HCT116 (cell line): Measurements from ENCODE around the gene TEAD3. TPM values are rescaled to one million over a fixed set of nuclear protein-coding genes. Genes with fewer than 3 reads are reported as not detected.

Experiments used
- ATAC-seq: fragments of 200-7000 bp; cut with Tn5 transposase; 2 replicates; pipeline ENCODE4 v1.9.1; 2020; ENCODE audit warnings: mild to moderate bottlenecking, moderate library complexity
- BruUV-seq: library from RNA; stranded (reverse); fragments of 400-500 nt; replicated peaks from 2 replicates; lab custom pipeline; 2021; lab: Mats Ljungman, UMichigan
- CTCF ChIA-PET: fragments of 300-600 bp; sonication (Branson Sonifier 250); formaldehyde crosslinking; loops from one replicate; lab custom pipeline; 2021; ENCODE audit warnings: antibody characterized with exemption; lab: Charles Lee
- POLR2A ChIA-PET: fragments of 300-600, 350-600 bp; sonication (Branson Sonifier 250); formaldehyde crosslinking; loops from one replicate; lab custom pipeline; 2021; ENCODE audit warnings: antibody characterized with exemption; lab: Charles Lee
- RAD21 ChIA-PET, 2 experiments: fragments of 300-600 bp; sonication (Branson Sonifier 250); formaldehyde crosslinking; loops; one replicate each; lab custom pipeline; 2023; ENCODE audit warnings: low total read pairs in 2 of 2; ENCODE audit not compliant: uncharacterized antibody in 2 of 2, unreplicated experiment in 2 of 2, low non-redundant PET in 1 of 2; lab: Charles Lee
- DNase-seq: peaks from one replicate; pipeline ENCODE4 v3.0.0-alpha.2; 2010; ENCODE audit warnings: low read depth, low spot score
- H2AFZ ChIP-seq: fragments of 200-600 bp; shearing (Covaris generic), sonication (generic); 2 replicates; pipeline ENCODE4 v1.6.1; 2017; ENCODE audit warnings: low read depth, mixed run types, mixed read lengths, antibody characterized with exemption, low read length; ENCODE audit not compliant: poor library complexity, severe bottlenecking
- H3K27ac ChIP-seq: 2 replicates; pipeline ENCODE4 v1.5.1; 2012; ENCODE audit warnings: low read depth, low read length
- H3K27me3 ChIP-seq: fragments of 200-600 bp; sonication (generic); 2 replicates; pipeline ENCODE4 v1.6.1; 2016; ENCODE audit warnings: mixed run types, low read length, mixed read lengths; ENCODE audit not compliant: insufficient read depth
- H3K36me3 ChIP-seq, 2 experiments: fragments of 200-500 bp in 1 of 2; fragments of 200-600 bp in 1 of 2; sonication (Bioruptor generic) in 1 of 2; sonication (generic) in 1 of 2; 2 replicates each; pipeline versions ENCODE4 v1.5.1 to v1.6.1; 2014 to 2016; ENCODE audit warnings: low read length in 2 of 2, inconsistent platforms in 1 of 2, mixed read lengths in 1 of 2, mixed run types in 1 of 2; ENCODE audit not compliant: insufficient read depth in 2 of 2, control insufficient read depth in 1 of 2
- H3K4me1 ChIP-seq, 2 experiments: fragments of 200-600 bp in 1 of 2; sonication (generic) in 1 of 2; 2 replicates each; pipeline versions ENCODE4 v1.5.1 to v1.6.1; 2012 to 2017; ENCODE audit warnings: low read length in 2 of 2, inconsistent platforms in 1 of 2, mild to moderate bottlenecking in 1 of 2, mixed read lengths in 1 of 2, mixed run types in 1 of 2, moderate library complexity in 1 of 2; ENCODE audit not compliant: insufficient read depth in 2 of 2, control insufficient read depth in 1 of 2
- H3K4me2 ChIP-seq: fragments of 200-600 bp; sonication (generic); 2 replicates; pipeline ENCODE4 v1.6.1; 2017; ENCODE audit warnings: mixed run types, low read length, mixed read lengths
- H3K4me3 ChIP-seq, 2 experiments: fragments of 200-600 bp in 1 of 2; sonication (generic) in 1 of 2; replicated peaks in 1 of 2; 2 replicates each; pipeline ENCODE4 v1.5.1; 2011 to 2016; ENCODE audit warnings: low read length in 2 of 2, control low read depth in 1 of 2, low read depth in 1 of 2, mild to moderate bottlenecking in 1 of 2, mixed read lengths in 1 of 2, mixed run types in 1 of 2
- H3K79me2 ChIP-seq: fragments of 200-600 bp; sonication (generic); 2 replicates; pipeline ENCODE4 v1.6.1; 2017; ENCODE audit warnings: mild to moderate bottlenecking, mixed run types, low read length, moderate library complexity, mixed read lengths; ENCODE audit not compliant: insufficient read depth
- H3K9ac ChIP-seq: fragments of 200-600 bp; sonication (generic); 2 replicates; pipeline ENCODE4 v1.6.1; 2016; ENCODE audit warnings: low read length, mixed read lengths
- H3K9me2 ChIP-seq: fragments of 200-600 bp; sonication (generic), shearing (Covaris generic); 2 replicates; pipeline ENCODE4 v1.6.1; 2017; ENCODE audit warnings: mixed run types, mild to moderate bottlenecking, moderate library complexity; ENCODE audit not compliant: insufficient read depth
- H3K9me3 ChIP-seq, 2 experiments: fragments of 200-500 bp in 1 of 2; fragments of 200-600 bp in 1 of 2; sonication (Bioruptor generic) in 1 of 2; sonication (generic) in 1 of 2; 2 replicates each; pipeline ENCODE4 v1.6.1; 2014 to 2017; ENCODE audit warnings: low read length in 2 of 2, mixed read lengths in 2 of 2, inconsistent platforms in 1 of 2, low read depth in 1 of 2, mild to moderate bottlenecking in 1 of 2, mixed run types in 1 of 2, moderate library complexity in 1 of 2; ENCODE audit not compliant: control insufficient read depth in 1 of 2, insufficient read depth in 1 of 2
- H4K20me1 ChIP-seq: fragments of 200-600 bp; sonication (generic), shearing (Covaris generic); 2 replicates; pipeline ENCODE4 v1.6.1; 2017; ENCODE audit warnings: mixed run types, mild to moderate bottlenecking, moderate library complexity; ENCODE audit not compliant: insufficient read depth
- CEBPB ChIP-seq: IDR thresholded peaks from 2 replicates; pipeline ENCODE4 v1.6.1; 2012; ENCODE audit warnings: low read depth
- CTCF ChIP-seq, 3 experiments: fragments of 200-600 bp in 1 of 3; sonication (generic) in 1 of 3; IDR thresholded peaks in 2 of 3; conservative IDR thresholded peaks in 1 of 3; 2 replicates each; pipeline ENCODE4 v1.5.1; 2012 to 2017; ENCODE audit warnings: low read depth in 2 of 3, low read length in 2 of 3, antibody characterized with exemption in 1 of 3, borderline replicate concordance in 1 of 3, control low read depth in 1 of 3, mild to moderate bottlenecking in 1 of 3, mixed read lengths in 1 of 3, mixed run types in 1 of 3, moderate library complexity in 1 of 3; ENCODE audit not compliant: insufficient read depth in 1 of 3
- EZH2phosphoT487 ChIP-seq: fragments of 200-600 bp; IDR thresholded peaks from 2 replicates; pipeline ENCODE4 v1.6.1; 2018; ENCODE audit warnings: antibody characterized with exemption, borderline replicate concordance
- FOSL1 ChIP-seq: IDR thresholded peaks from 2 replicates; pipeline ENCODE4 v1.6.1; 2012; ENCODE audit warnings: low read depth
- RAD21 ChIP-seq: IDR thresholded peaks from 2 replicates; pipeline ENCODE4 v1.6.1; 2012; ENCODE audit warnings: low read depth, mild to moderate bottlenecking
- REST ChIP-seq: IDR thresholded peaks from 2 replicates; pipeline ENCODE4 v1.6.1; 2012; ENCODE audit warnings: low read depth
- TCF7L2 ChIP-seq: IDR thresholded peaks from 2 replicates; pipeline ENCODE4 v1.7.0; 2011; ENCODE audit warnings: borderline replicate concordance, inconsistent platforms; ENCODE audit not compliant: insufficient read depth, insufficient read length; ENCODE audit errors: extremely low read depth
- ZFX ChIP-seq: fragments of 450-650 bp; IDR thresholded peaks from 2 replicates; pipeline ENCODE4 v1.6.1; 2017
- ZNF274 ChIP-seq: fragments of 200-500 bp; sonication (Bioruptor generic); IDR thresholded peaks from 2 replicates; pipeline ENCODE4 v1.6.1; 2014; ENCODE audit warnings: mild to moderate bottlenecking, low read depth, low read length, inconsistent platforms
- intact Hi-C: fragments of 100-400 bp; cut with micrococcal nuclease; formaldehyde crosslinking; loops from 2 replicates; pipeline ENCODE4 v1.10.0; 2022
- total RNA-seq: library from RNA; stranded (reverse); gene quantifications from one replicate; pipeline ENCODE4 v1.2.1, GENCODE V29; 2021; ENCODE audit not compliant: unreplicated experiment
- TF ChIP-seq, protein P1 (sequence below): IDR thresholded peaks from 2 replicates; pipeline ENCODE4 v1.6.1; 2011; ENCODE audit warnings: mild to moderate bottlenecking, low read length, moderate library complexity; ENCODE audit not compliant: insufficient replicate concordance; ENCODE audit errors: extremely low read depth
- TF ChIP-seq, protein P2 (sequence below): IDR thresholded peaks from 2 replicates; pipeline ENCODE4 v1.6.1; 2012

Gene TEAD3
- total RNA-seq, 1 experiment from 2014 or later: 21.8 TPM

- ChIA-PET POLR2A (interaction anchor here (0.6 to 4.1 kb wide), 3 partner anchors 12 to 309 kb away, joined by 4 to 48 read pairs (median 4); no protein-coding TSS in a partner anchor), CTCF (interaction anchor here (0.9 to 1.6 kb wide), 3 partner anchors 11 to 263 kb away, joined by 3 to 5 read pairs (median 3); no protein-coding TSS in a partner anchor), RAD21 (interaction anchor here in 1 of 2 experiments (1.3 kb wide), 1 partner anchor 24 kb away, joined by 3 read pairs; no protein-coding TSS in a partner anchor)
- H3K4me1 ChIP-seq: peaks cover 11 to 24% of the 10 kb centered on the region in 2 experiments; a peak in 3 of 4 replicates
- H4K20me1 ChIP-seq: peaks cover 36% of the 10 kb centered on the region; the same call in 1 of the 2 replicates
- no peaks in the 10 kb centered on the region for H3K9me3 ChIP-seq
- no peak overlapping the region for H3K9ac ChIP-seq
- H2AFZ ChIP-seq: no peak overlapping the region
- peaks cover 35% of the 10 kb centered on the region for H3K79me2 ChIP-seq
- H3K4me3 ChIP-seq: no peak overlapping the region
- no peaks in the 10 kb centered on the region for H3K9me2 ChIP-seq
- DNase-seq: no peak
- intact Hi-C loops: no loop called here
- H3K27me3 ChIP-seq: no peaks in the 10 kb centered on the region
- peak; percentile 14; the same call in 1 of the 2 replicates for ATAC-seq
- no TSS peak for BruUV-seq
- H3K4me2 ChIP-seq: no peak overlapping the region
- peak overlapping the region; percentile 46 for H3K27ac ChIP-seq
- peaks cover 16 to 36% of the 10 kb centered on the region in 2 experiments; a peak in 3 of 4 replicates for H3K36me3 ChIP-seq
- TF ChIP-seq ZNF274: no peak
- no peak for TF ChIP-seq CTCF (IDR thresholded peaks at IDR 0.05 in 2 of 3, conservative IDR thresholded peaks at IDR 0.05 in 1 of 3; ENCODE audit: borderline replicate concordance in 1 of 3, insufficient read depth in 1 of 3, low read depth in 2 of 3, low read length in 2 of 3)
- no peak for TF ChIP-seq FOSL1
- TF ChIP-seq RAD21: no peak
- TF ChIP-seq CEBPB: no peak
- TF ChIP-seq, protein P1, sequence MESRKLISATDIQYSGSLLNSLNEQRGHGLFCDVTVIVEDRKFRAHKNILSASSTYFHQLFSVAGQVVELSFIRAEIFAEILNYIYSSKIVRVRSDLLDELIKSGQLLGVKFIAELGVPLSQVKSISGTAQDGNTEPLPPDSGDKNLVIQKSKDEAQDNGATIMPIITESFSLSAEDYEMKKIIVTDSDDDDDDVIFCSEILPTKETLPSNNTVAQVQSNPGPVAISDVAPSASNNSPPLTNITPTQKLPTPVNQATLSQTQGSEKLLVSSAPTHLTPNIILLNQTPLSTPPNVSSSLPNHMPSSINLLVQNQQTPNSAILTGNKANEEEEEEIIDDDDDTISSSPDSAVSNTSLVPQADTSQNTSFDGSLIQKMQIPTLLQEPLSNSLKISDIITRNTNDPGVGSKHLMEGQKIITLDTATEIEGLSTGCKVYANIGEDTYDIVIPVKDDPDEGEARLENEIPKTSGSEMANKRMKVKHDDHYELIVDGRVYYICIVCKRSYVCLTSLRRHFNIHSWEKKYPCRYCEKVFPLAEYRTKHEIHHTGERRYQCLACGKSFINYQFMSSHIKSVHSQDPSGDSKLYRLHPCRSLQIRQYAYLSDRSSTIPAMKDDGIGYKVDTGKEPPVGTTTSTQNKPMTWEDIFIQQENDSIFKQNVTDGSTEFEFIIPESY: no peak
- TF ChIP-seq REST: no peak
- no peak for TF ChIP-seq TCF7L2
- no peak for TF ChIP-seq EZH2phosphoT487
- TF ChIP-seq ZFX: no peak
- TF ChIP-seq, protein P2, sequence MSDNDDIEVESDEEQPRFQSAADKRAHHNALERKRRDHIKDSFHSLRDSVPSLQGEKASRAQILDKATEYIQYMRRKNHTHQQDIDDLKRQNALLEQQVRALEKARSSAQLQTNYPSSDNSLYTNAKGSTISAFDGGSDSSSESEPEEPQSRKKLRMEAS: no peak
Measured at GRCh38 chr6:35473850-35474130, 23.1 kb downstream of the TEAD3 start.
